Measurements from ENCODE around the gene DAB2IP. TPM values are rescaled to one million over a fixed set of nuclear protein-coding genes. Genes with fewer than 3 reads are reported as not detected.

Gene DAB2IP
- total RNA-seq, 2 donors from 2014 or later: 38.0 to 47.0 TPM

DNA sequence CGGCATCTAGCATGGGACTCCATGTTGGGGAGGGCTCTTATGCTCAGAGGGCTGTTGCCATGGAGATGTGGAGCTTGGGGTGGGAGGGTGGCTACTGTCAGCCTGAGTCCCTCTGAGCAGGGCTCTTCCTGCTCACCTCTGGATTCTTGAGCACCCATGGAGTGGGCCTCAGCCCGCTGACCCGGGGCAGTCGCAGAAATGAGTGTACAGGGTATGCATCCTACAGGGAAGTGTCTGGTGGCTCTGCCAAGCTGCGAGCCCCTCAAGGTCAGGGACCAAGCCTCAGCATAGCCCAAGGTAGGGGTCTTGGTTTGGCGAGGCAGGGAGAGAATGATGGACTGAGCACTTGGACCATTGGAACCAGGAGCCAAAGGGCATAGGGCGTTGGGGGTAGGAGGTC lies 104.1 kb downstream of the DAB2IP start:
- Histone ChIP-seq H3K36me3 (peaks cover 36% of the 10 kb centered on the region), H3K4me3 (no peak overlapping the region), H3K9me3 (no peaks in the 10 kb centered on the region), H3K27me3 (no peaks in the 10 kb centered on the region), H3K27ac (peak overlapping the region in 1 of 2 donors; percentile 53), H3K4me1 (peaks cover 0 to 67% of the 10 kb centered on the region in 2 donors)
- DNase-seq (ENCODE audit: low spot score): no peak
- TF ChIP-seq, protein P1, sequence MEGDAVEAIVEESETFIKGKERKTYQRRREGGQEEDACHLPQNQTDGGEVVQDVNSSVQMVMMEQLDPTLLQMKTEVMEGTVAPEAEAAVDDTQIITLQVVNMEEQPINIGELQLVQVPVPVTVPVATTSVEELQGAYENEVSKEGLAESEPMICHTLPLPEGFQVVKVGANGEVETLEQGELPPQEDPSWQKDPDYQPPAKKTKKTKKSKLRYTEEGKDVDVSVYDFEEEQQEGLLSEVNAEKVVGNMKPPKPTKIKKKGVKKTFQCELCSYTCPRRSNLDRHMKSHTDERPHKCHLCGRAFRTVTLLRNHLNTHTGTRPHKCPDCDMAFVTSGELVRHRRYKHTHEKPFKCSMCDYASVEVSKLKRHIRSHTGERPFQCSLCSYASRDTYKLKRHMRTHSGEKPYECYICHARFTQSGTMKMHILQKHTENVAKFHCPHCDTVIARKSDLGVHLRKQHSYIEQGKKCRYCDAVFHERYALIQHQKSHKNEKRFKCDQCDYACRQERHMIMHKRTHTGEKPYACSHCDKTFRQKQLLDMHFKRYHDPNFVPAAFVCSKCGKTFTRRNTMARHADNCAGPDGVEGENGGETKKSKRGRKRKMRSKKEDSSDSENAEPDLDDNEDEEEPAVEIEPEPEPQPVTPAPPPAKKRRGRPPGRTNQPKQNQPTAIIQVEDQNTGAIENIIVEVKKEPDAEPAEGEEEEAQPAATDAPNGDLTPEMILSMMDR (IDR thresholded peaks at IDR 0.05): no peak

GRCh38 chr9:121756474-121757280 lies 105.2 kb downstream of the DAB2IP start:
- TF ChIP-seq, protein P1 (IDR thresholded peaks at IDR 0.05): no peak
- Histone ChIP-seq H3K27me3 (no peaks in the 10 kb centered on the region), H3K27ac (peak overlapping the region in 1 of 2 donors; percentile 53), H3K9me3 (no peaks in the 10 kb centered on the region), H3K36me3 (peaks cover 47% of the 10 kb centered on the region), H3K4me1 (peaks cover 0 to 56% of the 10 kb centered on the region in 2 donors), H3K4me3 (no peak overlapping the region)
- no peak for DNase-seq (ENCODE audit: low spot score)

GRCh38 chr9:121757281-121757585 lies 105.8 kb downstream of the DAB2IP start:
- Histone ChIP-seq H3K27ac (no peak overlapping the region), H3K36me3 (peaks cover 49% of the 10 kb centered on the region), H3K27me3 (no peaks in the 10 kb centered on the region), H3K9me3 (no peaks in the 10 kb centered on the region), H3K4me3 (no peak overlapping the region), H3K4me1 (peaks cover 0 to 50% of the 10 kb centered on the region in 2 donors)
- TF ChIP-seq, protein P1 (IDR thresholded peaks at IDR 0.05): no peak
- DNase-seq (ENCODE audit: low spot score): no peak

- TF ChIP-seq, protein P1 (IDR thresholded peaks at IDR 0.05): no peak
- no peaks in the 10 kb centered on the region for H3K9me3 ChIP-seq
- no peak overlapping the region for H3K4me3 ChIP-seq
- H3K36me3 ChIP-seq: peaks cover 59% of the 10 kb centered on the region
- no peaks in the 10 kb centered on the region for H3K27me3 ChIP-seq
- no peak overlapping the region for H3K27ac ChIP-seq
- peaks cover 0 to 39% of the 10 kb centered on the region in 2 donors for H3K4me1 ChIP-seq
- DNase-seq (ENCODE audit: low spot score): no peak
Measured at GRCh38 chr9:121758693-121759092, 107.3 kb downstream of the DAB2IP start.

- no peak overlapping the region for H3K4me3 ChIP-seq
- TF ChIP-seq, protein P1 (IDR thresholded peaks at IDR 0.05): no peak
- no peaks in the 10 kb centered on the region for H3K27me3 ChIP-seq
- H3K4me1 ChIP-seq: peaks cover 0 to 39% of the 10 kb centered on the region in 2 donors
- H3K27ac ChIP-seq: no peak overlapping the region
- no peaks in the 10 kb centered on the region for H3K9me3 ChIP-seq
- no peak for DNase-seq (ENCODE audit: low spot score)
- peaks cover 70% of the 10 kb centered on the region for H3K36me3 ChIP-seq
Measured at GRCh38 chr9:121759996-121760395, 108.6 kb downstream of the DAB2IP start.

- H3K4me1 ChIP-seq: peaks cover 0 to 39% of the 10 kb centered on the region in 2 donors
- no peaks in the 10 kb centered on the region for H3K27me3 ChIP-seq
- H3K9me3 ChIP-seq: no peaks in the 10 kb centered on the region
- H3K27ac ChIP-seq: no peak overlapping the region
- peaks cover 70% of the 10 kb centered on the region for H3K36me3 ChIP-seq
- no peak for DNase-seq (ENCODE audit: low spot score)
- H3K4me3 ChIP-seq: no peak overlapping the region
- TF ChIP-seq, protein P1 (IDR thresholded peaks at IDR 0.05): no peak
Measured at GRCh38 chr9:121760571-121760970, 109.1 kb downstream of the DAB2IP start.

All from right atrium auricular region (tissue), 2 donors.